GM23338 (cell line): ENCODE results near the gene GALNT6.

Experiments
- CTCF ChIP-seq, 2 experiments: fragments of 200-600 bp in 1 of 2; sonication (generic) in 1 of 2; conservative IDR thresholded peaks; 2 replicates each; pipeline versions ENCODE4 v1.5.1 to v1.6.1; 2016 to 2017; ENCODE audit warnings: antibody characterized with exemption in 2 of 2, low read depth in 2 of 2, mild to moderate bottlenecking in 2 of 2, moderate library complexity in 1 of 2
- EZH2 ChIP-seq: fragments of 200-600 bp; sonication (generic); IDR thresholded peaks from one replicate; pipeline ENCODE4 v1.8.0; 2017; ENCODE audit warnings: antibody characterized with exemption, mild to moderate bottlenecking, low read depth; ENCODE audit not compliant: unreplicated experiment

GRCh38 chr12:51359851-51360250 is 31.4 kb downstream of the GALNT6 start:
- no peak for TF ChIP-seq CTCF (conservative IDR thresholded peaks at IDR 0.05; ENCODE audit: low read depth in 2 of 2)
- TF ChIP-seq EZH2 = no peak
